SJCRH30 (cell line): Measurements from ENCODE around the gene HIPK3. TPM values are rescaled to one million over a fixed set of nuclear protein-coding genes. Genes with fewer than 3 reads are reported as not detected.
"Not testable (repeated sequence)": the region's sequence is repeated elsewhere in the genome, so short reads cannot be mapped to it uniquely, and the experiment has no call there.

ENCODE experiments used
- DNase-seq, 2 experiments: peaks; one replicate each; pipeline ENCODE4 v3.0.0-alpha.2; 2015 to 2020
- H3K27ac ChIP-seq: fragments of 250-450 bp; sonication (Bioruptor Pico); 2 replicates; pipeline ENCODE4 v1.5.1; 2020; ENCODE audit warnings: mild to moderate bottlenecking, moderate library complexity
- H3K27me3 ChIP-seq: fragments of 250-450 bp; sonication (Bioruptor Pico); 2 replicates; pipeline ENCODE4 v1.5.1; 2020; ENCODE audit warnings: mild to moderate bottlenecking, moderate library complexity
- H3K36me3 ChIP-seq: fragments of 250-450 bp; sonication (Bioruptor Pico); 2 replicates; pipeline ENCODE4 v1.5.1; 2020; ENCODE audit warnings: mild to moderate bottlenecking, moderate library complexity
- H3K4me1 ChIP-seq: fragments of 250-450 bp; sonication (Bioruptor Pico); 2 replicates; pipeline ENCODE4 v1.5.1; 2020; ENCODE audit warnings: mild to moderate bottlenecking, moderate library complexity
- H3K4me3 ChIP-seq: fragments of 250-450 bp; sonication (Bioruptor Pico); 2 replicates; pipeline ENCODE4 v1.5.1; 2020; ENCODE audit warnings: mild to moderate bottlenecking, moderate library complexity
- H3K9me3 ChIP-seq: fragments of 250-450 bp; sonication (Bioruptor Pico); replicated peaks from 2 replicates; pipeline ENCODE4 v1.5.1; 2020; ENCODE audit warnings: mild to moderate bottlenecking, moderate library complexity
- total RNA-seq: library from RNA; depleted of rRNA; stranded (reverse); fragments of >200 nt; shearing (Covaris generic); gene quantifications from 2 replicates; pipeline ENCODE4 v1.2.3, GENCODE V29; 2014

HIPK3 gene
- total RNA-seq, 1 experiment from 2014 or later, result 51.7 TPM

DNA sequence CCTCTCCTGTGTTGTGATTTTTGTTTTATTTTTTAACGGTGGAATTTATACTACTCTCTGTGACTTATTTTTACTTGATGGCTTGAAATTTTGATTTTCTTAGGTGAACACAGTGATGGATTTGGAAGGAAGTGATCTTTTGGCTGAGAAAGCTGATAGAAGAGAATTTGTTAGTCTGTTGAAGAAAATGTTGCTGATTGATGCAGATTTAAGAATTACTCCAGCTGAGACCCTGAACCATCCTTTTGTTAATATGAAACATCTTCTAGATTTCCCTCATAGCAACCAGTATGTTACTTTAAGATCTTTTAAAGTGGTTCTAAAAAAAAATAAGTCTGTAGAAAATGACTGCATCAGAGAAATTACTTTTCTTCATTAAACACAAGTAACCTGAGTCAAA, 82.1 kb downstream of the HIPK3 start:
- Histone ChIP-seq H3K4me1 (no peaks in the 10 kb centered on the region), H3K27me3 (no peaks in the 10 kb centered on the region), H3K27ac (no peak overlapping the region), H3K9me3 (no peaks in the 10 kb centered on the region), H3K36me3 (peaks cover 14% of the 10 kb centered on the region), H3K4me3 (no peak overlapping the region)
- no peak for DNase-seq

DNA sequence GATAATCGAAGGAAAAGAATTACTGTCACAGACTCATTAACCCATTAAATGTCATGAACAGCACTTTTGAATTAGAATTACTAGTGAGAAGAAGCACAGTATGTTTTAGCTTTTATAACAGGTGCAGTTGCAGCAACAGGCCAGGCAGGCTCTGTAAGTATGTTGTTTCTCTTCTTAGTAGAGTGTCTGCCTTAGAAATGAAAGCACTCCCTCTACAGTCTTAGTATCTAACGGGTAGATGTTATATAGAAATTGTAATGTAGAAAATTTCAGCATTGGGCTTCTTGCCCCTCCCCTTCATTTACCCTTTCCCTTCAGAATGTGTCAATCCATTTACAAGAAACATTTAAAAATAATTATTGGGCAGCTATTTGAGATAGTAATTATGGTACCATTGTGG, 87.4 kb downstream of the HIPK3 start:
- H3K36me3 ChIP-seq, result peaks cover 34% of the 10 kb centered on the region
- H3K4me3 ChIP-seq, result no peak overlapping the region
- H3K27ac ChIP-seq, result no peak overlapping the region
- no peaks in the 10 kb centered on the region for H3K4me1 ChIP-seq
- DNase-seq, result peak in 1 of 2 experiments; percentile 16
- no peaks in the 10 kb centered on the region for H3K9me3 ChIP-seq
- H3K27me3 ChIP-seq, result no peaks in the 10 kb centered on the region

DNA sequence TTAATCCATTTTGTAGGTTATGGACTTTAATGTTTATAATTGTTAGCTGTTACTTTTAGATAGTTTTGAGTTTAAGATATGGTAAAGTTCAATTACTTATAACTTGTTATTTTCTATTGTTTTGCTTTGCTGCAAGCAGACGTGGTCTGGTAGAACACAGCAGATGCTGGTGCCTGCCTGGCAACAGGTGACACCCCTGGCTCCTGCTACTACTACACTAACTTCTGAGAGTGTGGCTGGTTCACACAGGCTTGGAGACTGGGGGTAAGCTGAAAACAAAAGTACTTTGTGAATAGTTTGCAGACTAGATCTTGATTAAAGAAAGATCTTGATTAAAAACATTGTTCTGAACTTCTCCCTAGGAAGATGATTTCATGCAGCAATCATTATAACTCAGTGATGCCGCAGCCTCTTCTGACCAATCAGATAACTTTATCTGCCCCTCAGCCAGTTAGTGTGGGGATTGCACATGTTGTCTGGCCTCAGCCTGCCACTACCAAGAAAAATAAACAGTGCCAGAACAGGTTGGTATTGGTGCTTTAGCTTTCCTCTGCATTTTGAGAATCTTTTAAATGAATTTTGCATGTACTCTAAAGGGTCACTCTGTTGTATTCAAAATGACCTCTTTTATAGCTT, 90.4 kb downstream of the HIPK3 start:
- H3K9me3 ChIP-seq, result no peaks in the 10 kb centered on the region
- DNase-seq, result peak in 1 of 2 experiments; percentile 7
- no peak overlapping the region for H3K27ac ChIP-seq
- no peak overlapping the region for H3K4me3 ChIP-seq
- no peaks in the 10 kb centered on the region for H3K4me1 ChIP-seq
- H3K36me3 ChIP-seq, result peaks cover 46% of the 10 kb centered on the region
- no peaks in the 10 kb centered on the region for H3K27me3 ChIP-seq

DNA sequence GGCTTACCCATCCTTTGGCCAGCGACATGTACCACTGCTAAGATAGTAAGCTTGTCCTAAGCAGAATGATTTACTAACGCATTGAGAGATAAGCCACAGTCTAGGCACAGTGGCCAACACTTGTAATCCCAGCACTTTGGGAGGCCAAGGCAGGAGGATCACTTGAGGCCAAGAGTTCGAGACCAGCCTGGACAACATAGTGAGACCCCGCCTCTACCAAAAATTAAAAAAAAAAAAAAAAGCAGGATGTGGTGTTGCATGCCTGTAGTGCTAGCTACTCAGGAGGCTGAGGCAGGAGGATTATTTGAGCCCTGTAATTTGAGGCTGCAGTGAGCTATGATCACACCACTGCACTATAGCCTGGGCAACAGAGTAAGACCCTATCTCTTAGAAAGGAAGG, 93.1 kb downstream of the HIPK3 start:
- no peaks in the 10 kb centered on the region for H3K4me1 ChIP-seq
- H3K9me3 ChIP-seq, result no peaks in the 10 kb centered on the region
- no peaks in the 10 kb centered on the region for H3K27me3 ChIP-seq
- no peak overlapping the region for H3K27ac ChIP-seq
- H3K4me3 ChIP-seq, result no peak overlapping the region
- no peak for DNase-seq
- H3K36me3 ChIP-seq, result peaks cover 44% of the 10 kb centered on the region

DNA sequence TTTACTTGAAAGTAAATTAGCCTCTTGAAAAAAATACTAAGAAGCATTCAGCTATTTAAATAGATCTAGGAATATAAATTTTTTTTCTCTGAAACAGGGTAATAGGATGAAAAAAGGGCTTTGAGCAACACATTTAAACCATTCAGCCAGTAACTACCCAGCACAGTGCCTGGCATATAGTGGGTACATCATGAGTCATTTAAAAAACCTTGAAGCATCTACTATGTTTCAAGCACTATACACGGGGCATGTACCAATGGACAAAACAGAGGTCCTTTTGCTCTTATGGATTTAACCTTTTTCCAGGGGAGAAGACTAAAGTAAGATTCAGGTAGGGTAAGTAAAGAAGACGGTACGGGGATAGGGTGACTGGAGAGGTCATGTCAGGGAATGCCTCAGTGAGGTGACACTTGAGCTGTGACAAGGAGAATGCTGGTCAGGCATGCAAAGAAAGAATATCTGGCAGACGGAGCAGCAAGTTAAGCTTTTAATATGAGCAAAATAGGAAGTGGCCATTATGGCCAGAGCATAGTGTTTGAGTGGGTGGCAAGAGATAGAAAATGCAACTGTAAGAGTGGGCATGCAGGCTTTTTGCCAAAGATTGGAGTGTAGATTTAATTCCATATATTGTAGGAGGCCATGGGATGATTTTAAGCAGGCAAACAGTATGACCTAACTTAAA, 101.1 kb downstream of the HIPK3 start:
- Histone ChIP-seq H3K9me3 (no peaks in the 10 kb centered on the region), H3K4me1 (no peaks in the 10 kb centered on the region), H3K27ac (no peak overlapping the region), H3K36me3 (peaks cover 7% of the 10 kb centered on the region; the same call in 1 of the 2 replicates), H3K27me3 (no peaks in the 10 kb centered on the region), H3K4me3 (no peak overlapping the region)
- no peak for DNase-seq

DNA sequence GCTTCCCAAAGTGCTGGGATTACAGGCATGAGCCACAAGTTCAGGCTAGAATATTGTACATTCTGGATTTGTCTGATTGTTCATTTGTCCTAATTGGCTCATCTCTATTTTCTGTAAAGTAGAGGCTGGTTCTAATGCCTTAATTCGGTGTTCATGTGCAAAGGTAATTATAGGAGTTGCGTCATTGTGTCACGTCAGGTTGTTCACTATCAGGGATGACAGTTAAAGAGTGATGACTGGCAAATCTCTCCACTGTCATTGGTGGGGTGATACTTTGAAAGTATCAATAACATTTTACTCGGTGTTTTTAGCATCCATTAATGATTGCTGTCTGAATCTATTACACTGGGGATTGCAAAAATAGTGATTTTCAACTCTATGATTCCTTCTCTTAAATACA, 103.5 kb downstream of the HIPK3 start:
- no peak overlapping the region for H3K27ac ChIP-seq
- no peaks in the 10 kb centered on the region for H3K4me1 ChIP-seq
- no peak overlapping the region for H3K4me3 ChIP-seq
- no peaks in the 10 kb centered on the region for H3K9me3 ChIP-seq
- no peaks in the 10 kb centered on the region for H3K27me3 ChIP-seq
- 0 out of 2 replicates have a peak, but pooled peaks cover 4% of the 10 kb centered on the region for H3K36me3 ChIP-seq
- DNase-seq, result no peak

DNA sequence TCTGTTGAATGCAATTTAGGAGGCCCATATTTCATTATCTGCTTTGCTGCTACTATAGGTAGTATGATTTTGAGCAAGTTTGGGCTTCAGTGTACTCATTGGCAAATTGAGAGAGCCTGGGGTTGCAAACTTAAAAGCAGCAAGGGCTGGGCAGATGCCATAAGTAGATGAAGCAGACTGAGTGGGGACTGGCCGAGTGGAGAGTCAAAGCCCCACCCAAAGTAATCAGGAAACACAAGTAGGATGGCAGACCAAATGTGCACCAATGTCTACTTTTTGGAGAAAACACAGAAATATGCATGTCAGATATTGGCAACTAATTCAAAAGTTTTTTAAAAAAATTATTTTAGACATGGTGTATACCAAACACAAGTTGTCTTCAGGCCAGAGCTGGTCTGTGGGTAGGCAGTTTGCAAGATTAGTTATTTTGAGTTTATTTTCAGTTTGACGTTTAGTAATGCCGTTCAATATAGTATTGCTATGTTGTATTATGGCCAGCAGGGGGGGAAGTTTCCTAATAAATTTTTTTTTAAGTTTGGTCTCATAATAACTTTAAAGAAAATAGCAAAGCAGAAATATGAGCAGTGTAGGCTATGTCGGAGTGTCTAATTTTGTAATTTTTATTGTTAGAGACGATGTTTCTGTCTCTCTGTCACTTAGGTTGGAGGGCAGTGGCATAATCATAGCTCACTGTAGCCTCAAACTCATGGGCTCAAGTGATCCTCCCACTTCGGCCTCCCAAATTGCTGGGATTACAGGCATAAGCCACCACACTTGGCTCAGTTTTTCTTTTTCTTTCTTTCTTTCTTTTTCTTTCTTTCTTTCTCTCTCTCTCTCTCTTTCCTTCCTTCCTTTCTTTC, 105.1 kb downstream of the HIPK3 start:
- Histone ChIP-seq H3K36me3 (0 out of 2 replicates have a peak, but pooled peaks cover 2% of the 10 kb centered on the region), H3K9me3 (no peaks in the 10 kb centered on the region), H3K4me1 (no peaks in the 10 kb centered on the region), H3K27ac (no peak overlapping the region), H3K4me3 (no peak overlapping the region), H3K27me3 (no peaks in the 10 kb centered on the region)
- peak in 1 of 2 experiments; percentile 70 for DNase-seq

DNA sequence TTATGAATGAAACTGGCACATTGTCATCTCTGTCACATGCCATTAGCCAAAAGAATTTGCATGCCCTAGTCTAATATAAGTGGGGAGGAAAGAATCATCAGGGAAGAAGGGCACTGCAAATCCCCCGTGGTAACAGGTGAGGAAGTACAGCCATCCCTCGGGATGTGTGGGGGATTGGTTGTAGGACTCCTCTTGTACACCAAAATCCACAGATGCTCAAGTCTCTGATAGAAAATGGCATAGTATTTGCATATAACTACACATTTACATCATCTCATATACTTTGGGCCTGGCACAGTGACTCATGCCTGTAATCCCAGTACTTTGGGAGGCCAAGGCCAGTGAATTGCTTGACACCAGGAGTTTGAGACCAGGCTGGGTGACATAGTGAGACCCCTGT, 109.7 kb downstream of the HIPK3 start:
- no peaks in the 10 kb centered on the region for H3K36me3 ChIP-seq
- H3K9me3 ChIP-seq, result no peaks in the 10 kb centered on the region
- H3K27me3 ChIP-seq, result no peaks in the 10 kb centered on the region
- DNase-seq, result peak in 1 of 2 experiments; percentile 13
- no peaks in the 10 kb centered on the region for H3K4me1 ChIP-seq
- no peak overlapping the region for H3K27ac ChIP-seq
- no peak overlapping the region for H3K4me3 ChIP-seq

DNA sequence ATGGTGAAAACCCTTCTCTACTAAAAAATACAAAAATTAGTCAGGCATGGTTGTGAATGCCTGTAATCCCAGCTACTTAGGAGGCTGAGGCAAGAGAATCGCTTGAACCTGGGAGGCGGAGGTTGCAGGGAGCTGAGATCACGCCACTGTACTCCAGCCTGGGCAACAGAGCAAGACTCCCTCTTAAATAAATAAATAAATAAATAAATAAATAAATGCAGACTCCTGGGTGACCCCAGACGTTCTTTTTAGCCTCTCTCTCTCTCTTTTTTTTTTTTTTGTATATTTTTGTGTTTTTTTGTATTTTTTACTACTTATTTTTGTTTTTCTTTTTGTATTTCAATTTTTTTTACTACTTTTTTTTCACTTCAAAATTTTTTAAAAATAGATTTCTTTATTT, 111.3 kb downstream of the HIPK3 start:
- not testable (repeated sequence) for H3K9me3 ChIP-seq, H3K4me1 ChIP-seq, H3K36me3 ChIP-seq, H3K4me3 ChIP-seq, H3K27me3 ChIP-seq, H3K27ac ChIP-seq, DNase-seq

DNA sequence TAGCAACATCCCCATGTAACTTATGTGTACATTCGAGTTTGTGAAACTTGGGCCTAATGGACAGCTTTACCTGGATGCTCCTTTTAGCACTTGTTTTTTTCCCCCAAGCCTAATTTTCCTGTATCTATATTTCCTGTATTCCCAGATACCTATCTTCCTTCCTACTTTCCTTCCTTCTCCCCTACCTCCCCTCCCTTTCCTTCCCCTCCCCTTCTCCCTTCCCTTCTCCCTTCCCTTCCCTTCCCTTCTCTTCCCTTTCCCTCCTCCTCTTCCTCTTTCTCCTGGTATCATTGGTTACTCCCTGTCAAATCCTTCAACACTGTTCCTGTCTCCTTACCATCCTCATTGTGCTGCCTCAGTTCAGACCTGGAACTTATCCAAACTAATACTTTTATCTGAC, 111.8 kb downstream of the HIPK3 start:
- H3K27me3 ChIP-seq, result no peaks in the 10 kb centered on the region
- H3K36me3 ChIP-seq, result no peaks in the 10 kb centered on the region
- H3K4me3 ChIP-seq, result no peak overlapping the region
- DNase-seq, result no peak
- no peaks in the 10 kb centered on the region for H3K4me1 ChIP-seq
- H3K9me3 ChIP-seq, result no peaks in the 10 kb centered on the region
- H3K27ac ChIP-seq, result no peak overlapping the region

DNA sequence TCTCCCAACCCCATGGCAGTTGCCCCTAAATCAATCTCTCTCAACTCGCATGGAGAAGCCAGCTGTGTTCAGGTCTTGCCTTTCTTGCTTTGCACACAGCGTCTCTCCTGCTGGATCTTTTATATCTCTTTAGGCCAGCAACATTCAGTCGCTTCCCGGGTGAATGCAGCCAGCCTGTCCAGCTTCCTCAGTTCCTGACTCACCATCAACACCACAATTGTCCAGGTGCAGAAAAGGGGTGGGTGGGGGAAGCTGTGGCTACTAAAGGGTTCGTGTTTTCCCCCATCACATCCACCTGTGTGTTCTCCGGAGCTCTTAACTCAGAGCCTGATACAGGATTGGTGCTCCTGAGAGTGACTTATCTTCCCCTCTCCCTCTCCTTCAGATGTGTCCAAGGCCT, 116.5 kb downstream of the HIPK3 start:
- Histone ChIP-seq H3K4me1 (peaks cover 13% of the 10 kb centered on the region), H3K4me3 (no peak overlapping the region), H3K9me3 (no peaks in the 10 kb centered on the region), H3K27me3 (no peaks in the 10 kb centered on the region), H3K36me3 (no peaks in the 10 kb centered on the region), H3K27ac (no peak overlapping the region)
- DNase-seq, result no peak

DNA sequence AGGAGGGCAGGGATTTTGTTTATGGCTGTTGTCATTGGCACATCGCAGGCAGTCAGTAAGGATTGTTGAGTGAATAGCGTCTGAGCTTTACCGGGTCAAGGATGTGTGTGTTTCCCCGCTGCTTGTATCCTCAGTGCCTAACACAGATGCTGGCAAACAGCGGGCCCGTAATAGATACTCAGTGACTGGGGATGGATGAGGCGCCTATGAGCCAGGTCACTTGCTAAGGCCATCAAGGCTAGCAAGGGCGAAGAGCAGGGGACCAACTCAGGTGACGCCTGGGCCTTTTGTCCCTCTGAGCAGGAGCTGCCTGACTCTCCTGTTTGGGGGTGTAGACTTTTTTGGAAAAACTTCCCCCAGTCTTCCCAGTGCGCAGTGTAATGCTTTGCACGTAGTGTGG, 118.1 kb downstream of the HIPK3 start:
- Histone ChIP-seq H3K36me3 (no peaks in the 10 kb centered on the region), H3K4me1 (peaks cover 13% of the 10 kb centered on the region), H3K27ac (peak overlapping the region; percentile 66), H3K27me3 (no peaks in the 10 kb centered on the region), H3K9me3 (no peaks in the 10 kb centered on the region), H3K4me3 (peak overlapping the region; percentile 70)
- peak in 1 of 2 experiments; percentile 27 for DNase-seq

DNA sequence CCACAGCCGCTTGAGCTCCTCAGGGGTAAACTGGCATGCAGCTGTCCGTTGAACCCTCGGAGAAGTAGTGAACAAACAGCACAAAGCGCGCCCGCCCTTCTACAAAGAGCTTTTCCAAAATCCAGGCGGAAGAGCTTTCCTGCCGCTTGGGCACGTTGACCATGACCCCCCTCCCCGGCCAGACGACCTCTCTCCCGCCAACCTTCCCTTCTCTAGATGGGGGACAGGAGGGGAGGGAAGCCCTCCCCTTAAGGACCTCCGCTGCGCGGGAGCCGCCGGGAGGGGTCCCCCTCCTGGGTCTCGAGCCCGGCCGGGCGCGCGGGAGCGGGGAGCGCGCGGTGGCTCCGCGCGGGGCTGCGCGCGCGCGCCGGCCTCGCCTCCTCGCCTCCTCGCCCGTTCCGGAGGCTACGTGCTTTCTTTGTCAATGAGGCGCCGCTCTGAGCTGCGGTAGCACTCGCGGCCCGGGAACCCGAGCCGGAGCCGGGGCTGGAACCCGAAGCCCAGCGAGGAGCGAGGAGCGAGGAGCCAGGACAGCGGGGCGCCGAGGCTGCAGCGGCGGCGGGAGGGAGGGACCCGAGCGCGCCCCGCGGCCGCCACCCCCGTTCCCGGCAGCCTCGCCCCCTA, 118.6 kb downstream of the HIPK3 start, which contains the start of gene KIAA1549L:
Gene KIAA1549L, plus strand, starts transcription at position 421 of the 624 bp plus-strand sequence.
- peaks cover 13% of the 10 kb centered on the region for H3K4me1 ChIP-seq
- peak within 1 kb of the TSS; percentile 66 for H3K27ac ChIP-seq

More for the DNA sequence above, 118.6 kb downstream of the HIPK3 start, which contains the start of gene KIAA1549L:
- DNase-seq, result peak; percentile 53 to 65
- Histone ChIP-seq H3K9me3 (no peaks in the 10 kb centered on the region), H3K36me3 (no peaks in the 10 kb centered on the region), H3K4me3 (peak within 1 kb of the TSS; percentile 70), H3K27me3 (no peaks in the 10 kb centered on the region)
